H1 (cell line): ENCODE data around the gene NECTIN3. TPM values are rescaled to one million over a fixed set of nuclear protein-coding genes. Genes with fewer than 3 reads are reported as not detected.

Experiments
- CTCF ChIA-PET: fragments of 300-600 bp; sonication (Branson Sonifier 250); formaldehyde crosslinking; loops from one replicate; lab custom pipeline; 2021; ENCODE audit not compliant: partially characterized antibody; lab: Charles Lee
- POLR2A ChIA-PET: fragments of 300-600 bp; sonication (Branson Sonifier 250); formaldehyde crosslinking; loops from one replicate; lab custom pipeline; 2021; ENCODE audit warnings: inconsistent platforms; ENCODE audit not compliant: partially characterized antibody; lab: Charles Lee
- DNase-seq, 2 experiments: peaks; one replicate each; pipeline versions ENCODE4 v3.0.0 to v3.0.0-alpha.2; 2010 to 2022; ENCODE audit warnings: low spot score in 2 of 2, low read depth in 1 of 2, mixed read lengths in 1 of 2
- FAIRE-seq: peaks from 2 replicates; lab custom pipeline; 2011; peaks lifted over from hg19 to GRCh38; lab: Jason Lieb, UNC
- H2AFZ ChIP-seq: 2 replicates; pipeline ENCODE4 v1.8.1; 2012; ENCODE audit warnings: low read length, inconsistent platforms
- H2AK5ac ChIP-seq: 2 replicates; pipeline ENCODE4 v1.6.1; 2013; ENCODE audit warnings: low read depth, low read length
- H2BK120ac ChIP-seq: replicated peaks from 2 replicates; pipeline ENCODE3; 2013; ENCODE audit warnings: low read depth, low read length, inconsistent platforms
- H2BK12ac ChIP-seq: 2 replicates; pipeline ENCODE4 v1.6.1; 2013; ENCODE audit warnings: low read depth, low read length
- H2BK15ac ChIP-seq: 2 replicates; pipeline ENCODE4 v1.6.1; 2013; ENCODE audit warnings: low read length
- H2BK20ac ChIP-seq: 2 replicates; pipeline ENCODE4 v1.6.1; 2013; ENCODE audit warnings: low read length
- H2BK5ac ChIP-seq: 2 replicates; pipeline ENCODE4 v1.6.1; 2013; ENCODE audit warnings: low read depth, low read length
- H3K14ac ChIP-seq: 2 replicates; pipeline ENCODE4 v1.6.1; 2013; ENCODE audit warnings: inconsistent platforms; ENCODE audit not compliant: insufficient read length
- H3K18ac ChIP-seq: 2 replicates; pipeline ENCODE4 v1.6.1; 2013; ENCODE audit warnings: low read length; ENCODE audit errors: extremely low read depth
- H3K23ac ChIP-seq: 2 replicates; pipeline ENCODE4 v1.6.1; 2013; ENCODE audit warnings: inconsistent platforms; ENCODE audit not compliant: insufficient read length
- H3K23me2 ChIP-seq: 2 replicates; pipeline ENCODE4 v1.6.1; 2013; ENCODE audit warnings: low read depth, low read length
- H3K27ac ChIP-seq: 2 replicates; pipeline ENCODE4 v1.6.1; 2011; ENCODE audit warnings: low read depth, low read length, inconsistent platforms
- H3K27me3 ChIP-seq, 4 experiments: replicated peaks in 1 of 4; 1 replicate in 1 of 4; 2 replicates in 3 of 4; pipeline versions ENCODE4 v1.6.1 to v1.8.1; 2011 to 2013; ENCODE audit warnings: low read length in 3 of 4, mild to moderate bottlenecking in 3 of 4, inconsistent platforms in 2 of 4, mixed read lengths in 2 of 4, moderate library complexity in 1 of 4; ENCODE audit not compliant: control insufficient read depth in 3 of 4, insufficient read depth in 3 of 4; ENCODE audit errors: extremely low read depth in 1 of 4
- H3K36me3 ChIP-seq, 4 experiments: 2 replicates each; pipeline versions ENCODE4 v1.6.1 to v1.8.1; 2011 to 2013; ENCODE audit warnings: mild to moderate bottlenecking in 4 of 4, low read length in 3 of 4, moderate library complexity in 2 of 4, control low read depth in 1 of 4, inconsistent platforms in 1 of 4; ENCODE audit not compliant: insufficient read depth in 4 of 4, control insufficient read depth in 2 of 4
- H3K4ac ChIP-seq: replicated peaks from 2 replicates; pipeline ENCODE3; 2013; ENCODE audit warnings: low read length, low read depth, mixed read lengths, inconsistent platforms; ENCODE audit not compliant: insufficient read length
- H3K4me1 ChIP-seq, 4 experiments: replicated peaks in 1 of 4; 1 replicate in 1 of 4; 2 replicates in 3 of 4; pipeline versions ENCODE4 v1.6.1 to v1.8.1; 2011 to 2013; ENCODE audit warnings: low read length in 3 of 4, inconsistent platforms in 2 of 4, mixed read lengths in 1 of 4; ENCODE audit not compliant: insufficient read depth in 4 of 4, control insufficient read depth in 3 of 4
- H3K4me2 ChIP-seq, 2 experiments: 2 replicates each; pipeline versions ENCODE4 v1.6.1 to v1.8.1; 2011 to 2013; ENCODE audit warnings: low read depth in 2 of 2, low read length in 2 of 2, control low read depth in 1 of 2, inconsistent platforms in 1 of 2, mild to moderate bottlenecking in 1 of 2; ENCODE audit not compliant: insufficient read depth in 1 of 2
- H3K4me3 ChIP-seq, 4 experiments: fragments of 200-600, 300-600 bp in 1 of 4; sonication (generic), shearing (Covaris generic), sonication (Bioruptor Twin) in 1 of 4; 2 replicates each; pipeline versions ENCODE4 v1.5.1 to v1.8.1; 2011 to 2016; ENCODE audit warnings: low read length in 4 of 4, low read depth in 3 of 4, control low read depth in 2 of 4, inconsistent platforms in 2 of 4, mild to moderate bottlenecking in 2 of 4, mixed read lengths in 1 of 4, moderate library complexity in 1 of 4; ENCODE audit not compliant: insufficient read depth in 2 of 4; ENCODE audit errors: extremely low read depth in 1 of 4
- H3K56ac ChIP-seq: replicated peaks from 2 replicates; pipeline ENCODE3; 2013; ENCODE audit warnings: low read depth, mild to moderate bottlenecking, mixed read lengths, low read length, inconsistent platforms; ENCODE audit not compliant: insufficient read length
- H3K79me1 ChIP-seq: 2 replicates; pipeline ENCODE4 v1.6.1; 2013; ENCODE audit warnings: low read depth, low read length, control low read depth
- H3K79me2 ChIP-seq, 2 experiments: 2 replicates each; pipeline versions ENCODE4 v1.6.1 to v1.8.1; 2012 to 2013; ENCODE audit warnings: low read length in 2 of 2, mild to moderate bottlenecking in 2 of 2, inconsistent platforms in 1 of 2; ENCODE audit not compliant: insufficient read depth in 2 of 2, control insufficient read depth in 1 of 2
- H3K9ac ChIP-seq, 4 experiments: replicated peaks in 1 of 4; 1 replicate in 1 of 4; 2 replicates in 3 of 4; pipeline versions ENCODE4 v1.6.1 to v1.8.1; 2011 to 2013; ENCODE audit warnings: low read depth in 3 of 4, low read length in 3 of 4, control low read depth in 2 of 4, mild to moderate bottlenecking in 2 of 4, moderate library complexity in 2 of 4, inconsistent platforms in 1 of 4; ENCODE audit errors: extremely low read depth in 1 of 4
- H3K9me3 ChIP-seq, 2 experiments: 2 replicates each; pipeline versions ENCODE4 v1.6.1 to v1.8.1; 2012 to 2013; ENCODE audit warnings: mild to moderate bottlenecking in 2 of 2, moderate library complexity in 2 of 2, control low read depth in 1 of 2, inconsistent platforms in 1 of 2, low read depth in 1 of 2, low read length in 1 of 2, mixed read lengths in 1 of 2; ENCODE audit not compliant: insufficient read depth in 2 of 2
- H4K20me1 ChIP-seq, 2 experiments: replicated peaks in 1 of 2; 2 replicates each; pipeline versions ENCODE3 to v1.8.1; 2011 to 2013; ENCODE audit warnings: inconsistent platforms in 2 of 2, low read length in 2 of 2, mild to moderate bottlenecking in 1 of 2; ENCODE audit not compliant: insufficient read depth in 2 of 2, control insufficient read depth in 1 of 2
- H4K5ac ChIP-seq: 2 replicates; pipeline ENCODE4 v1.6.1; 2013; ENCODE audit warnings: low read length, low read depth, mixed read lengths, inconsistent platforms; ENCODE audit not compliant: insufficient read length
- H4K8ac ChIP-seq: 2 replicates; pipeline ENCODE4 v1.8.0; 2013; ENCODE audit warnings: mild to moderate bottlenecking, moderate library complexity, low read length, inconsistent platforms; ENCODE audit not compliant: insufficient read depth; ENCODE audit errors: extremely low read depth
- H4K91ac ChIP-seq: replicated peaks from 2 replicates; pipeline ENCODE3; 2013; ENCODE audit warnings: low read length, mixed read lengths, inconsistent platforms; ENCODE audit not compliant: insufficient read length
- BRCA1 ChIP-seq: IDR thresholded peaks from 2 replicates; pipeline ENCODE4 v1.6.1; 2012; ENCODE audit warnings: low read depth, low read length, improper control_type of control experiment
- CBX5 ChIP-seq: fragments of 300-800, 300-1000 bp; sonication (generic); IDR thresholded peaks from 2 replicates; pipeline ENCODE4 v1.7.1; 2016; ENCODE audit warnings: antibody characterized with exemption, low read length, low read depth
- NANOG ChIP-seq: IDR thresholded peaks from 2 replicates; pipeline ENCODE4 v1.6.1; 2011; ENCODE audit warnings: low read length, low read depth, mild to moderate bottlenecking, inconsistent platforms; ENCODE audit not compliant: insufficient read depth, poor library complexity, severe bottlenecking
- SRF ChIP-seq: IDR thresholded peaks from 2 replicates; pipeline ENCODE4 v1.6.1; 2011; ENCODE audit warnings: mild to moderate bottlenecking, low read depth, low read length, moderate library complexity
- TEAD4 ChIP-seq: IDR thresholded peaks from 2 replicates; pipeline ENCODE4 v1.6.1; 2012; ENCODE audit warnings: low read depth, low read length, inconsistent platforms, mixed read lengths
- WGBS, 2 experiments: shearing (Covaris generic) in 1 of 2; methylation state at CpG; one replicate each; pipeline versions ENCODE4 v1.1.6 to v1.1.7; 2013 to 2015; ENCODE audit warnings: low lambda C conversion rate in 2 of 2, mixed read lengths in 2 of 2, inconsistent platforms in 1 of 2, low coverage in 1 of 2, missing lambda C conversion rate in 1 of 2; ENCODE audit not compliant: insufficient replicate concordance in 2 of 2, insufficient coverage in 1 of 2, insufficient read length in 1 of 2; ENCODE audit errors: extremely low coverage in 1 of 2, missing lambda C conversion rate in 1 of 2; 5-methylcytosine and 5-hydroxymethylcytosine counted together
- polyA plus RNA-seq, 7 experiments: library from polyadenylated mRNA; depleted of rRNA in 3 of 7; stranded (reverse) in 5 of 7; unstranded in 2 of 7; fragments of >200 nt in 5 of 7; fragments of 200-250 nt in 2 of 7; gene quantifications; 1 replicate in 5 of 7; 2 replicates in 1 of 7; 4 replicates in 1 of 7; pipeline versions ENCODE4 v1.2.1 to v1.2.3, GENCODE V29; 2011 to 2013; ENCODE audit warnings: missing spikeins in 2 of 7, mixed read lengths in 2 of 7
- total RNA-seq: library from RNA; stranded (reverse); fragmentation: NEBNext Ultra II Directional; extraction: Animal tissue kit (Norgen Biotek cat#: 25700); gene quantifications from 2 replicates; pipeline ENCODE4 v1.2.1, GENCODE V29; 2021
- TF ChIP-seq, protein P1 (sequence below), 3 experiments: IDR thresholded peaks; 1 replicate in 2 of 3; 2 replicates in 1 of 3; pipeline versions ENCODE4 v1.5.1 to v1.6.1; 2011; ENCODE audit warnings: low read length in 3 of 3, mild to moderate bottlenecking in 3 of 3, inconsistent platforms in 2 of 3, low read depth in 1 of 3, moderate library complexity in 1 of 3; ENCODE audit not compliant: insufficient read depth in 1 of 3; ENCODE audit errors: control extremely low read depth in 1 of 3

Gene NECTIN3
- total and polyA plus RNA-seq, 2 of the 8 experiments (the other 6 are each of a cell fraction or from before 2014, with no cell fraction given) = 13.6 to 50.6 TPM

DNA sequence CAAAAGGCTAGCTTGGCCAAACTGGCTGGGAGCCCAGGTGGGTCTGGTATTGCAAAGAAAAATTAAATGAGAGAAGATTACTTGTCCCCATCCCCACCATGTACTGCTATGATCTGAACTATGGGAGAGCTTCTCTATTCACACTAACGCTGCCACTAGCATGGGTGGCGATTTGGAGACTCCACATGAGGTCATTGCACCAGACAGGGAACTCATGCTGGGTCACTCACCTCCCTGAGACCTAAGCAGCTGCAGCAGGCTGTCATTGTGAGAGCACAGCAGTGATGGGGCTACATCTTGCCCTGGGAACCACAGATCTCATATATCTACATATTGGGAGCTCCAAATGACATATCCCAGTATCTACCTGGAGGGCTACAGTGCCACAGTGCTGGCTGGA is 36.3 kb upstream of the NECTIN3 start:
- Histone ChIP-seq H3K36me3 (no peaks in the 10 kb centered on the region), H3K18ac (no peak overlapping the region), H2BK20ac (no peak overlapping the region), H2BK15ac (no peak overlapping the region), H3K9ac (no peak overlapping the region), H3K4me2 (no peak overlapping the region), H2BK5ac (no peak overlapping the region), H2AFZ (0 out of 2 replicates have a peak overlapping the region, but pooled peaks have one; percentile 36), H3K27me3 (no peaks in the 10 kb centered on the region), H4K20me1 (no peaks in the 10 kb centered on the region), H2AK5ac (no peak overlapping the region), H2BK12ac (no peak overlapping the region), H4K5ac (no peak overlapping the region), H4K91ac (no peak overlapping the region), H3K79me1 (no peaks in the 10 kb centered on the region), H3K56ac (no peak overlapping the region), H3K27ac (no peak overlapping the region), H4K8ac (no peak overlapping the region), H3K4ac (no peak overlapping the region), H3K4me3 (no peak overlapping the region), H3K14ac (no peak overlapping the region), H3K23ac (no peak overlapping the region), H3K9me3 (peaks cover 6 to 11% of the 10 kb centered on the region in 2 experiments), H3K4me1 (peaks cover 0 to 3% (median 0%) of the 10 kb centered on the region in 4 experiments; a peak in 2 of 7 replicates), H2BK120ac (no peak overlapping the region), H3K23me2 (no peaks in the 10 kb centered on the region), H3K79me2 (no peaks in the 10 kb centered on the region)
- 76% methylated on average over 2 of the region's 2 CpGs; no CpG with 5 or more reads in 1 of the 2 experiments for WGBS, 2 experiments
- no peak for DNase-seq
- ChIA-PET POLR2A (interaction anchor here (1.1 to 1.2 kb wide), 3 partner anchors 65 to 110 kb away, joined by 3 to 5 read pairs (median 3); no protein-coding TSS in a partner anchor), CTCF (interaction anchor here (1.0 to 1.2 kb wide), 2 partner anchors 45 to 50 kb away, joined by 3 read pairs; no protein-coding TSS in a partner anchor)
- no peak for FAIRE-seq
- no peak for TF ChIP-seq TEAD4
- no peak for TF ChIP-seq NANOG
- TF ChIP-seq BRCA1 = no peak
- TF ChIP-seq, protein P1, sequence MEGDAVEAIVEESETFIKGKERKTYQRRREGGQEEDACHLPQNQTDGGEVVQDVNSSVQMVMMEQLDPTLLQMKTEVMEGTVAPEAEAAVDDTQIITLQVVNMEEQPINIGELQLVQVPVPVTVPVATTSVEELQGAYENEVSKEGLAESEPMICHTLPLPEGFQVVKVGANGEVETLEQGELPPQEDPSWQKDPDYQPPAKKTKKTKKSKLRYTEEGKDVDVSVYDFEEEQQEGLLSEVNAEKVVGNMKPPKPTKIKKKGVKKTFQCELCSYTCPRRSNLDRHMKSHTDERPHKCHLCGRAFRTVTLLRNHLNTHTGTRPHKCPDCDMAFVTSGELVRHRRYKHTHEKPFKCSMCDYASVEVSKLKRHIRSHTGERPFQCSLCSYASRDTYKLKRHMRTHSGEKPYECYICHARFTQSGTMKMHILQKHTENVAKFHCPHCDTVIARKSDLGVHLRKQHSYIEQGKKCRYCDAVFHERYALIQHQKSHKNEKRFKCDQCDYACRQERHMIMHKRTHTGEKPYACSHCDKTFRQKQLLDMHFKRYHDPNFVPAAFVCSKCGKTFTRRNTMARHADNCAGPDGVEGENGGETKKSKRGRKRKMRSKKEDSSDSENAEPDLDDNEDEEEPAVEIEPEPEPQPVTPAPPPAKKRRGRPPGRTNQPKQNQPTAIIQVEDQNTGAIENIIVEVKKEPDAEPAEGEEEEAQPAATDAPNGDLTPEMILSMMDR (IDR thresholded peaks at IDR 0.05; ENCODE audit: control extremely low read depth in 1 of 3, insufficient read depth in 1 of 3, low read depth in 1 of 3, low read length in 3 of 3) = no peak
- no peak for TF ChIP-seq CBX5
- no peak for TF ChIP-seq SRF
